ENCODE data around the gene EXOC3L1.

The EXOC3L1 gene

GRCh38 chr16:67180166-67180565, 9.8 kb downstream of the EXOC3L1 start:
- DNase-seq (ENCODE audit: low spot score): no peak

GRCh38 chr16:67179421-67180080, 10.4 kb downstream of the EXOC3L1 start:
- no peak for DNase-seq (ENCODE audit: low spot score)

GRCh38 chr16:67177743-67178699, 11.9 kb downstream of the EXOC3L1 start:
- DNase-seq (ENCODE audit: low spot score): peak; percentile 94

GRCh38 chr16:67176662-67177061, 13.3 kb downstream of the EXOC3L1 start:
- no peak for DNase-seq (ENCODE audit: low spot score)

- DNase-seq (ENCODE audit: low spot score): peak; percentile 43
These were observed 15.2 kb downstream of the EXOC3L1 start for GRCh38 chr16:67174706-67175231.

GRCh38 chr16:67173808-67174705, 15.9 kb downstream of the EXOC3L1 start:
- DNase-seq (ENCODE audit: low spot score): peak; percentile 91

- peak; percentile 25 for DNase-seq (ENCODE audit: low spot score)
These were observed 16.6 kb downstream of the EXOC3L1 start for GRCh38 chr16:67173323-67173722.

GRCh38 chr16:67170949-67171649, 18.8 kb downstream of the EXOC3L1 start:
- no peak for DNase-seq (ENCODE audit: low spot score)

- DNase-seq (ENCODE audit: low spot score): peak; percentile 61
These were observed 19.6 kb downstream of the EXOC3L1 start, which contains the start of gene NOL3 for GRCh38 chr16:67170168-67170948. NOL3 (plus strand) TSS chr16:67170538.

- no peak for DNase-seq (ENCODE audit: low spot score)
These were observed 20.2 kb downstream of the EXOC3L1 start for GRCh38 chr16:67169642-67170167.

- DNase-seq (ENCODE audit: low spot score): no peak
These were observed 20.9 kb downstream of the EXOC3L1 start for GRCh38 chr16:67169011-67169451.

- no peak for DNase-seq (ENCODE audit: low spot score)
These were observed 22.3 kb downstream of the EXOC3L1 start for GRCh38 chr16:67167588-67167987.

GRCh38 chr16:67166598-67167168, 23.3 kb downstream of the EXOC3L1 start:
- DNase-seq (ENCODE audit: low spot score): no peak

GRCh38 chr16:67166110-67166547, 23.8 kb downstream of the EXOC3L1 start:
- DNase-seq (ENCODE audit: low spot score): no peak

- DNase-seq (ENCODE audit: low spot score): no peak
These were observed 24.5 kb downstream of the EXOC3L1 start for GRCh38 chr16:67165121-67166078.

GRCh38 chr16:67164599-67165061, 25.3 kb downstream of the EXOC3L1 start, which contains the start of gene HSF4:
HSF4 (plus strand) TSS chr16:67164745; CDS start chr16:67164812, 67 bp downstream.
- no peak for DNase-seq (ENCODE audit: low spot score)

- no peak for DNase-seq (ENCODE audit: low spot score)
These were observed 25.9 kb downstream of the EXOC3L1 start for GRCh38 chr16:67163999-67164558.

Data from SW480 (cell line).